ENCODE measurements around the gene DHX8.

- TF ChIP-seq MAX (IDR thresholded peaks at IDR 0.05; ENCODE audit: low read depth, low read length) = no peak
- no peak for TF ChIP-seq E2F4 (IDR thresholded peaks at IDR 0.05; ENCODE audit: low read depth, low read length)
- TF ChIP-seq CBFB (IDR thresholded peaks at IDR 0.05; ENCODE audit: low read depth) = no peak
- no peak for TF ChIP-seq TARDBP (IDR thresholded peaks at IDR 0.05; ENCODE audit: borderline replicate concordance)
Observed at GRCh38 chr17:43490621-43491020, 6.8 kb downstream of the DHX8 start.
